ENCODE measurements around the gene LPIN1.
A peak's percentile ranks its signal among the peaks of the same experiment; 100 is the strongest.

LPIN1 gene, protein sequence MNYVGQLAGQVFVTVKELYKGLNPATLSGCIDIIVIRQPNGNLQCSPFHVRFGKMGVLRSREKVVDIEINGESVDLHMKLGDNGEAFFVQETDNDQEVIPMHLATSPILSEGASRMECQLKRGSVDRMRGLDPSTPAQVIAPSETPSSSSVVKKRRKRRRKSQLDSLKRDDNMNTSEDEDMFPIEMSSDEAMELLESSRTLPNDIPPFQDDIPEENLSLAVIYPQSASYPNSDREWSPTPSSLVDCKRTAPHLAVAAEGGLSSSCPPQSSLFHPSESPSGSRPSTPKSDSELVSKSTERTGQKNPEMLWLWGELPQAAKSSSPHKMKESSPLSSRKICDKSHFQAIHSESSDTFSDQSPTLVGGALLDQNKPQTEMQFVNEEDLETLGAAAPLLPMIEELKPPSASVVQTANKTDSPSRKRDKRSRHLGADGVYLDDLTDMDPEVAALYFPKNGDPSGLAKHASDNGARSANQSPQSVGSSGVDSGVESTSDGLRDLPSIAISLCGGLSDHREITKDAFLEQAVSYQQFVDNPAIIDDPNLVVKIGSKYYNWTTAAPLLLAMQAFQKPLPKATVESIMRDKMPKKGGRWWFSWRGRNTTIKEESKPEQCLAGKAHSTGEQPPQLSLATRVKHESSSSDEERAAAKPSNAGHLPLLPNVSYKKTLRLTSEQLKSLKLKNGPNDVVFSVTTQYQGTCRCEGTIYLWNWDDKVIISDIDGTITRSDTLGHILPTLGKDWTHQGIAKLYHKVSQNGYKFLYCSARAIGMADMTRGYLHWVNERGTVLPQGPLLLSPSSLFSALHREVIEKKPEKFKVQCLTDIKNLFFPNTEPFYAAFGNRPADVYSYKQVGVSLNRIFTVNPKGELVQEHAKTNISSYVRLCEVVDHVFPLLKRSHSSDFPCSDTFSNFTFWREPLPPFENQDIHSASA

GRCh38 chr2:11746376-11746806, at the start of gene LPIN1:
Gene LPIN1 (plus strand): TSS chr2:11746632. CDS start chr2:11765542, 18,910 bp downstream.
- TF ChIP-seq, protein P1, sequence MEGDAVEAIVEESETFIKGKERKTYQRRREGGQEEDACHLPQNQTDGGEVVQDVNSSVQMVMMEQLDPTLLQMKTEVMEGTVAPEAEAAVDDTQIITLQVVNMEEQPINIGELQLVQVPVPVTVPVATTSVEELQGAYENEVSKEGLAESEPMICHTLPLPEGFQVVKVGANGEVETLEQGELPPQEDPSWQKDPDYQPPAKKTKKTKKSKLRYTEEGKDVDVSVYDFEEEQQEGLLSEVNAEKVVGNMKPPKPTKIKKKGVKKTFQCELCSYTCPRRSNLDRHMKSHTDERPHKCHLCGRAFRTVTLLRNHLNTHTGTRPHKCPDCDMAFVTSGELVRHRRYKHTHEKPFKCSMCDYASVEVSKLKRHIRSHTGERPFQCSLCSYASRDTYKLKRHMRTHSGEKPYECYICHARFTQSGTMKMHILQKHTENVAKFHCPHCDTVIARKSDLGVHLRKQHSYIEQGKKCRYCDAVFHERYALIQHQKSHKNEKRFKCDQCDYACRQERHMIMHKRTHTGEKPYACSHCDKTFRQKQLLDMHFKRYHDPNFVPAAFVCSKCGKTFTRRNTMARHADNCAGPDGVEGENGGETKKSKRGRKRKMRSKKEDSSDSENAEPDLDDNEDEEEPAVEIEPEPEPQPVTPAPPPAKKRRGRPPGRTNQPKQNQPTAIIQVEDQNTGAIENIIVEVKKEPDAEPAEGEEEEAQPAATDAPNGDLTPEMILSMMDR (IDR thresholded peaks at IDR 0.05; ENCODE audit: borderline replicate concordance, control extremely low read depth, extremely low read depth, insufficient read depth, missing control alignments): peak; percentile 33
- in situ Hi-C loops (cut with MboI; ENCODE audit: low sequenced_read_pairs, unreplicated experiment): no loop called here
- peak; percentile 95 for DNase-seq (ENCODE audit: low spot score)

DNA sequence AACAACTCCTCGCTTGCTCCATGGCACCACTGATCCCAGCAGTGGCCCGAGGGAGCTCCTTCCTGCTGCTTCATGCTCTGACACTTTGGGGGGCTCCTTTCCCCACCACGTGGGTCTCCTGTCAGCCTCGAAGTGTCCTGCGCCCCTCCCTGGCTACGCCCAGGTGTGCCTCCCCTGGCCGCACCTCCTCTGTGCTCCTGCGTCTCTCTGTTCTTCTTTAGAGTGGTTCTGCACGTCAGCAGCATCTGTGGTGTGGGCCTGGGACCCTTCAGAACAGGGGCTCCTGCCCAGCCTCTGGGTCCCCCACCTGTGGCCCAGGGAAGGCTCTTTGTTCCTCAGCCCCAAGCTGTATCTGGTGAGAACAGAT, 49.7 kb upstream of the LPIN1 start:
- no peak for DNase-seq (ENCODE audit: low spot score)
- TF ChIP-seq, protein P1 (IDR thresholded peaks at IDR 0.05; ENCODE audit: borderline replicate concordance, control extremely low read depth, extremely low read depth, insufficient read depth, missing control alignments): no peak
- in situ Hi-C loops (cut with MboI; ENCODE audit: low sequenced_read_pairs, unreplicated experiment): no loop called here

- DNase-seq (ENCODE audit: low spot score): no peak
- TF ChIP-seq, protein P1 (IDR thresholded peaks at IDR 0.05; ENCODE audit: borderline replicate concordance, control extremely low read depth, extremely low read depth, insufficient read depth, missing control alignments): no peak
- in situ Hi-C loops (cut with MboI; ENCODE audit: low sequenced_read_pairs, unreplicated experiment): no loop called here
Observed at GRCh38 chr2:11697103-11697871, 49.1 kb upstream of the LPIN1 start.

DNA sequence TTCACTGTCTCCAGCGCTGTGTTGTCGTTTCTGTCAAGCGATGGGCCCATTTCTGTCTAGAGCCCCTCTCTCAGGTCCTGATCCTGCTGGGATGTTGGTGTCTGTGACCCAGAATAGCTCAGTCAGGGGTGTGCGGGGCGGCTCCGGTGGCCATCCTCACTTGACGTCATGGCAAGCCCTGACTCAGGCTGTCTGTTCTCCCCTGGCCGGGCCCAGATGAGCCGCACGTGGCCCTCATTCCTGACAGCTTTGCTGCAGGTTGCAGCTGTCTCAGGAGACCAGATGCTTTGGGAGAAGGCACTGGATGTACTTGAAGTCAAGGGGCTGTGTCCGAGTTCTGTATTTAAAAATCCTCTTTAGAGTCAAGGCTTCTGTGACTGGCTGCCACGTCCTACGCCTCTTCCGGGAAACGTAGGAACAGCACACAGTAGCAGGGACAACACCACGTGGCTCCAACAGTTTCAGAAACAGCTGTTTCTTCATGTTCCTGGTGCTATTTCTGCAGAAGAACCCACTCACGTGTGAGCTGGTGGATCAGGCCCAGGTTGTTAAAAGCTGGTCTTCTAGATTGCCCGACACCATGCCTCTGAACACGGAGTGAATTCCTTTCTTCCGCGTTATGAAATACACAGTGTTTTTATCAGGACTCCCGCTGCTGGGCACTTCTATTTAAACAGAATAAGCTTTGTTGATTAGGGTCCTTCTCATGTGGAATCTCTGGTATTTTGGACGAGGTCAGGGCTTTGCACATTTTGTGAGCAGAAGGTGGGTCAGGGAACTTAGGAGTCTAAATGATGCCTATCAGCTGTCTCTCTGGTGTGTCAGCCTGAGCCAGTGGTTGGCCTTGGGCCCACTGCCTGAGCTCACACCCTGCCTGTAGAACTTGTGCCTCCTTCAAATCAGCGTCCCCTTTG, 48.2 kb upstream of the LPIN1 start:
- in situ Hi-C loops (cut with MboI; ENCODE audit: low sequenced_read_pairs, unreplicated experiment): no loop called here
- DNase-seq (ENCODE audit: low spot score): no peak

GRCh38 chr2:11699686-11700670, 46.5 kb upstream of the LPIN1 start:
- no peak for DNase-seq (ENCODE audit: low spot score)
- in situ Hi-C loops (cut with MboI; ENCODE audit: low sequenced_read_pairs, unreplicated experiment): no loop called here
- TF ChIP-seq, protein P1 (IDR thresholded peaks at IDR 0.05; ENCODE audit: borderline replicate concordance, control extremely low read depth, extremely low read depth, insufficient read depth, missing control alignments): no peak

More for the DNA sequence above, 48.2 kb upstream of the LPIN1 start:
- TF ChIP-seq, protein P1 (IDR thresholded peaks at IDR 0.05; ENCODE audit: borderline replicate concordance, control extremely low read depth, extremely low read depth, insufficient read depth, missing control alignments): no peak
